Measurements from ENCODE around the gene APOH. TPM values are rescaled to one million over a fixed set of nuclear protein-coding genes. Genes with fewer than 3 reads are reported as not detected.

Gene APOH
- total and polyA plus RNA-seq, 9 of the 15 experiments (the other 6 are each of a cell fraction or from before 2014, with no cell fraction given) = 1.1 TPM; not detected in 8

- TF ChIP-seq ZBTB33 (CRISPR knock-in tag; IDR thresholded peaks at IDR 0.05) = no peak
- TF ChIP-seq NFIC (IDR thresholded peaks at IDR 0.05) = peak; percentile 56
- TF ChIP-seq ZNF507 (tag; conservative IDR thresholded peaks at IDR 0.05) = no peak
- TF ChIP-seq ARID4B (CRISPR knock-in tag; IDR thresholded peaks at IDR 0.05) = no peak
- peak in 1 of 2 experiments; percentile 68; a peak in 1 of 4 replicates for TF ChIP-seq HDAC1 (IDR thresholded peaks at IDR 0.05)
- no peak for TF ChIP-seq SMAD2 (IDR thresholded peaks at IDR 0.05; ENCODE audit: low read depth, low read length)
- peak; percentile 64; the same call in 1 of the 2 replicates for TF ChIP-seq CEBPB (tag; IDR thresholded peaks at IDR 0.05)
- TF ChIP-seq JUNB (CRISPR knock-in tag; conservative IDR thresholded peaks at IDR 0.05) = no peak
- TF ChIP-seq TAL1 (IDR thresholded peaks at IDR 0.05) = peak; percentile 67
- TF ChIP-seq NR2C2 (CRISPR knock-in tag; IDR thresholded peaks at IDR 0.05) = no peak
- no peak for TF ChIP-seq NR2C2 (tag; IDR thresholded peaks at IDR 0.05)
- TF ChIP-seq U2AF2 (optimal IDR thresholded peaks at IDR 0.05; ENCODE audit: low read depth, low read length) = no peak
- peak; percentile 76 for TF ChIP-seq NCOR1 (IDR thresholded peaks at IDR 0.05)
- TF ChIP-seq BRF2 (IDR thresholded peaks at IDR 0.05; ENCODE audit: borderline replicate concordance, insufficient read depth, insufficient read length) = no peak
- TF ChIP-seq HDAC2 (IDR thresholded peaks at IDR 0.05) = peak; percentile 39; the same call in 1 of the 2 replicates
- TF ChIP-seq EP300 (IDR thresholded peaks at IDR 0.05; ENCODE audit: low read length) = peak; percentile 31; the same call in 1 of the 2 replicates
- no peak for TF ChIP-seq CEBPG (CRISPR knock-in tag; IDR thresholded peaks at IDR 0.05)
- TF ChIP-seq CEBPG (tag; conservative IDR thresholded peaks at IDR 0.05 in 1 of 2, IDR thresholded peaks at IDR 0.05 in 1 of 2) = peak; percentile 37 to 59; a peak in 3 of 4 replicates
- no peak for TF ChIP-seq ZNF639 (CRISPR knock-in tag; conservative IDR thresholded peaks at IDR 0.05 in 1 of 2, IDR thresholded peaks at IDR 0.05 in 1 of 2)
- peak; percentile 56 for TF ChIP-seq FOSL1 (tag; conservative IDR thresholded peaks at IDR 0.05)
Measured at GRCh38 chr17:66276328-66276937, 47.2 kb upstream of the APOH start (continued).

Measured in K562 (cell line).